ENCODE measurements around the gene PRDM16. TPM values are rescaled to one million over a fixed set of nuclear protein-coding genes. Genes with fewer than 3 reads are reported as not detected.

Gene PRDM16
- total and polyA plus RNA-seq, 2 experiments from 2014 or later: 0.14 to 0.16 TPM

DNA sequence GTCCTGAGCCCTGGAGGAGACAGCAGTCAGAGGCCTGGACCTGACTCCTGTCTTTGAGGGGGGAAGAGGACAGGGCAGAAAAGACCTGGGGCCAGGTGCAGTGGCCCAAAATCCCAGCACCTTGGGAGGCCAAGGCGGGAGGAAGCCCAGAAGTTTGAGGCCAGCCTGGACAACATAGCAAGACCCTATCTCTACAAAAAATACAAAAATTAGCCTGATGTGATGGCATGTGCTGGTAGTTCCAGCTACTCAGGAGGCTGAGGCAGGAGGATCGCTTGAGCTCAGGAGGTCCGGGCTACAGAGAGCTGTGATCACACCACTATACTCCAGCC, 280.9 kb downstream of the PRDM16 start (continued):
- TF ChIP-seq, protein P1, sequence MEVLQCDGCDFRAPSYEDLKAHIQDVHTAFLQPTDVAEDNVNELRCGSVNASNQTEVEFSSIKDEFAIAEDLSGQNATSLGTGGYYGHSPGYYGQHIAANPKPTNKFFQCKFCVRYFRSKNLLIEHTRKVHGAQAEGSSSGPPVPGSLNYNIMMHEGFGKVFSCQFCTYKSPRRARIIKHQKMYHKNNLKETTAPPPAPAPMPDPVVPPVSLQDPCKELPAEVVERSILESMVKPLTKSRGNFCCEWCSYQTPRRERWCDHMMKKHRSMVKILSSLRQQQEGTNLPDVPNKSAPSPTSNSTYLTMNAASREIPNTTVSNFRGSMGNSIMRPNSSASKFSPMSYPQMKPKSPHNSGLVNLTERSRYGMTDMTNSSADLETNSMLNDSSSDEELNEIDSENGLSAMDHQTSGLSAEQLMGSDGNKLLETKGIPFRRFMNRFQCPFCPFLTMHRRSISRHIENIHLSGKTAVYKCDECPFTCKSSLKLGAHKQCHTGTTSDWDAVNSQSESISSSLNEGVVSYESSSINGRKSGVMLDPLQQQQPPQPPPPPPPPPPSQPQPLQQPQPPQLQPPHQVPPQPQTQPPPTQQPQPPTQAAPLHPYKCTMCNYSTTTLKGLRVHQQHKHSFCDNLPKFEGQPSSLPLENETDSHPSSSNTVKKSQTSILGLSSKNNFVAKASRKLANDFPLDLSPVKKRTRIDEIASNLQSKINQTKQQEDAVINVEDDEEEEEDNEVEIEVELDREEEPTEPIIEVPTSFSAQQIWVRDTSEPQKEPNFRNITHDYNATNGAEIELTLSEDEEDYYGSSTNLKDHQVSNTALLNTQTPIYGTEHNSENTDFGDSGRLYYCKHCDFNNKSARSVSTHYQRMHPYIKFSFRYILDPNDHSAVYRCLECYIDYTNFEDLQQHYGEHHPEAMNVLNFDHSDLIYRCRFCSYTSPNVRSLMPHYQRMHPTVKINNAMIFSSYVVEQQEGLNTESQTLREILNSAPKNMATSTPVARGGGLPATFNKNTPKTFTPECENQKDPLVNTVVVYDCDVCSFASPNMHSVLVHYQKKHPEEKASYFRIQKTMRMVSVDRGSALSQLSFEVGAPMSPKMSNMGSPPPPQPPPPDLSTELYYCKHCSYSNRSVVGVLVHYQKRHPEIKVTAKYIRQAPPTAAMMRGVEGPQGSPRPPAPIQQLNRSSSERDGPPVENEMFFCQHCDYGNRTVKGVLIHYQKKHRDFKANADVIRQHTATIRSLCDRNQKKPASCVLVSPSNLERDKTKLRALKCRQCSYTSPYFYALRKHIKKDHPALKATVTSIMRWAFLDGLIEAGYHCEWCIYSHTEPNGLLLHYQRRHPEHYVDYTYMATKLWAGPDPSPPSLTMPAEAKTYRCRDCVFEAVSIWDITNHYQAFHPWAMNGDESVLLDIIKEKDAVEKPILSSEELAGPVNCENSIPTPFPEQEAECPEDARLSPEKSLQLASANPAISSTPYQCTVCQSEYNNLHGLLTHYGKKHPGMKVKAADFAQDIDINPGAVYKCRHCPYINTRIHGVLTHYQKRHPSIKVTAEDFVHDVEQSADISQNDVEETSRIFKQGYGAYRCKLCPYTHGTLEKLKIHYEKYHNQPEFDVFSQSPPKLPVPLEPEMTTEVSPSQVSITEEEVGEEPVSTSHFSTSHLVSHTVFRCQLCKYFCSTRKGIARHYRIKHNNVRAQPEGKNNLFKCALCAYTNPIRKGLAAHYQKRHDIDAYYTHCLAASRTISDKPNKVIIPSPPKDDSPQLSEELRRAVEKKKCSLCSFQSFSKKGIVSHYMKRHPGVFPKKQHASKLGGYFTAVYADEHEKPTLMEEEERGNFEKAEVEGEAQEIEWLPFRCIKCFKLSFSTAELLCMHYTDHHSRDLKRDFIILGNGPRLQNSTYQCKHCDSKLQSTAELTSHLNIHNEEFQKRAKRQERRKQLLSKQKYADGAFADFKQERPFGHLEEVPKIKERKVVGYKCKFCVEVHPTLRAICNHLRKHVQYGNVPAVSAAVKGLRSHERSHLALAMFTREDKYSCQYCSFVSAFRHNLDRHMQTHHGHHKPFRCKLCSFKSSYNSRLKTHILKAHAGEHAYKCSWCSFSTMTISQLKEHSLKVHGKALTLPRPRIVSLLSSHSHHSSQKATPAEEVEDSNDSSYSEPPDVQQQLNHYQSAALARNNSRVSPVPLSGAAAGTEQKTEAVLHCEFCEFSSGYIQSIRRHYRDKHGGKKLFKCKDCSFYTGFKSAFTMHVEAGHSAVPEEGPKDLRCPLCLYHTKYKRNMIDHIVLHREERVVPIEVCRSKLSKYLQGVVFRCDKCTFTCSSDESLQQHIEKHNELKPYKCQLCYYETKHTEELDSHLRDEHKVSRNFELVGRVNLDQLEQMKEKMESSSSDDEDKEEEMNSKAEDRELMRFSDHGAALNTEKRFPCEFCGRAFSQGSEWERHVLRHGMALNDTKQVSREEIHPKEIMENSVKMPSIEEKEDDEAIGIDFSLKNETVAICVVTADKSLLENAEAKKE (CRISPR knock-in tag; IDR thresholded peaks at IDR 0.05): no peak
- TF ChIP-seq CTCF (conservative IDR thresholded peaks at IDR 0.05; ENCODE audit: low read depth in 2 of 2) (no peak), ZNF114 (CRISPR knock-in tag; IDR thresholded peaks at IDR 0.05) (no peak)

GRCh38 chr1:3350506-3351261, 281.7 kb downstream of the PRDM16 start:
- no peak for ATAC-seq
- no peaks in the 10 kb centered on the region for H3K9me3 Mint-ChIP-seq
- no peak overlapping the region for H3K4me3 Mint-ChIP-seq
- H3K27ac Mint-ChIP-seq: no peak overlapping the region
- Histone ChIP-seq H4K20me1 (replicated peaks; ENCODE audit: insufficient read depth) (no peaks in the 10 kb centered on the region), H3K36me3 (ENCODE audit: insufficient read depth) (no peaks in the 10 kb centered on the region), H3K79me2 (replicated peaks; ENCODE audit: insufficient read depth) (no peaks in the 10 kb centered on the region), H2AFZ (no peak overlapping the region), H3K9me2 (ENCODE audit: insufficient read depth) (no peaks in the 10 kb centered on the region), H3K27me3 (ENCODE audit: insufficient read depth) (no peaks in the 10 kb centered on the region), H3F3A (replicated peaks; ENCODE audit: low read depth) (no peaks in the 10 kb centered on the region), H3K27ac (ENCODE audit: low read depth) (no peak overlapping the region), H3K4me1 (ENCODE audit: insufficient read depth) (peaks cover 9% of the 10 kb centered on the region), H3K4me3 (no peak overlapping the region), H3K4me2 (no peak overlapping the region)
- peaks cover 19% of the 10 kb centered on the region for H3K27me3 Mint-ChIP-seq (ENCODE audit: insufficient read depth, low read depth, poor library complexity)
- TF ChIP-seq NANOG (IDR thresholded peaks at IDR 0.05; ENCODE audit: borderline replicate concordance): no peak
- TF ChIP-seq CTCF (conservative IDR thresholded peaks at IDR 0.05; ENCODE audit: low read depth in 2 of 2): peak in 1 of 2 experiments; percentile 8; a peak in 1 of 4 replicates
- peaks cover 22% of the 10 kb centered on the region for H3K4me1 Mint-ChIP-seq
- no peaks in the 10 kb centered on the region for H3K36me3 Mint-ChIP-seq (ENCODE audit: low read depth)
- DNase-seq (ENCODE audit: low spot score): no peak

Data from GM23338 (cell line).